ENCODE results near the gene ERCC6L.

The ERCC6L gene

GRCh38 chrX:72169008-72169728, 69.7 kb downstream of the ERCC6L start:
- no peak for DNase-seq (ENCODE audit: low read depth in 2 of 3, low spot score in 1 of 3)

DNA sequence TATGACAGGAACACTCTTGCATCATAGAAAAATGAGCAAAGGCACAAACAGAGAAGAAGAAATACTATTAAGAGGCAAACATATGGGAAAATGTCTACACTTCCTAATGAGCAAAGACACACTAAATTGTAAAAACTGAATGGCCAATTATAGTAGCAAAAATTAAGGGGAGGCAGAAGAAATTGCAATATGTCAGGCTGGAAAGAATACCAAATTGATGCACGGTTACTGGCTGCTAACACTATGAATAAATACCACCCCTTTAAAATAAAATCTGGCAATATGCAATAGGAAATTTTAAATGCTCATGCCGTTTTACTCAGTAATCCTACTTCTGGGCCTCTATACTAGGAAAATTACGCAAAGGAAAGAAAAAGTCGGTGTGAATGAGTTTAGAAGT, 73.3 kb downstream of the ERCC6L start:
- no peak for DNase-seq (ENCODE audit: low read depth in 2 of 3, low spot score in 1 of 3)

DNA sequence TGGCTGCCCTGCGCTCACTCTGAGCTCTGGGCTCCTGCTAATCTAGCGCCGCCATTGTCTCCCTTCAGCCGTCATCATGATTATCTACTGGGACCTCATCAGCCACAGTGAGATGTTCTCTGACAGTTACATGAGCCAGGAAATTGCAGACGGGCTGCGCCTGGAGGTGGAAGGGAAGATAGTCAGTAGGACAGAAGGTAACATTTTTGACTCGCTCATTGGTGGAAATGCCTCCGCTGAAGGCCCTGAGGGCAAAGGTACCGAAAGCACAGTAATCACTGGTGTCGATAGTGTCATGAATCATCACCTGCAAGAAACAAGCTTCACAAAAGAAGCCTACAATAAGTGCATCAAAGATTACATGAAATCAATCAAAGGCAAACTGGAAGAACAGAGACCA, 79.1 kb downstream of the ERCC6L start:
- no peak for DNase-seq (ENCODE audit: low read depth in 2 of 3, low spot score in 1 of 3)

DNA sequence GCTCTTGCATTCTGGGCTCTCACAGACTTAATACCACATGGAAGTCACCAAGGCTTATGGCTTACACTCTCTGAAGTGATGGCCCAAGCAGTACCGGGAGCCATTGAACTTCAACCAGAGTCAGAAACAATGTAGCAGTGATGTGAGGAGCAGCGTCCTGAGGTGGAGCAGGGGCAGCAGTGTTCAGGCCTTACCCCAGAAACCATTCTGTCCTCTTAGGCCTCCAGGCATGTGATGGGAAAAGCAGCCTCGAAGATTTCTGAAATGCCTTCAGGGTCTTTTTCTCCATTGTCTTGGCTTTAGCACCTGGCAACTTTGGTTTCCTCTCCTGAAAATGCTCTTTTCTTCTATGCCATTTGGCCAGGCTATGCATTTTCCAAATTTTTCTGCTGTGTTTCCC, 80.1 kb downstream of the ERCC6L start:
- DNase-seq (ENCODE audit: low read depth in 2 of 3, low spot score in 1 of 3), result no peak

Measured in stimulated activated CD4-positive, alpha-beta T cell treated with anti-CD3 and anti-CD28 coated beads, Interleukin-12 subunit alpha, Interleukin-12 subunit beta, amount 100 ng/mL, for 48 hours (primary cell).